ENCODE results near the gene SENP1. TPM values are rescaled to one million over a fixed set of nuclear protein-coding genes. Genes with fewer than 3 reads are reported as not detected.

The SENP1 gene
- total RNA-seq, 2 donors from 2014 or later, result 7.2 to 10.7 TPM

- intact Hi-C loops (cut with DNase I), result no loop called here
- ATAC-seq (no peak), DNase-seq (no peak)
Observed at GRCh38 chr12:48045061-48045846, 60.6 kb downstream of the SENP1 start.

- intact Hi-C loops (cut with DNase I), result no loop called here
- no peak for DNase-seq
- no peak for ATAC-seq
Observed at GRCh38 chr12:48044396-48044795, 61.5 kb downstream of the SENP1 start.

GRCh38 chr12:48043771-48044170 is 62.1 kb downstream of the SENP1 start:
- intact Hi-C loops (cut with DNase I), result no loop called here
- DNase-seq (no peak), ATAC-seq (no peak)

- intact Hi-C loops (cut with DNase I), result no loop called here
- ATAC-seq, result no peak
- DNase-seq, result no peak
Observed at GRCh38 chr12:48041591-48042423, 64.1 kb downstream of the SENP1 start.

DNA sequence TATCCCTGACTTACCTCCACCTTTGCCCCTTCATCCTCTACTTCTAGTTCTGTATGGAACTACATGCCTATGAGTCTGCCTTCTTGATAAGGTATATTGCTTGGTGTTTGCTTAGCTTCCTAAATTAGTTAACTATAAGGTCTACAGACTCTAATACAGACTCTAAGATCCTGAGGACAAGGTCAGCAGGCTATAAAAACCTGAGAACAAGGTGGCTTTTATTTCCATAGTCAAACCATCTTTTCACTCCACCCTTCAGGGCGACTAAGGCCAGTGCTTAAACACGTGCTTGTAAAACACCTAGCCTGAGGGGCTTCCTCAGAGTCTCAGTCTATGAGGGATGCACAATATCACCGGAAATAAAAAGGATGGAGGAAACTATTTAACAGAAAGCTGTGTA is 65.5 kb downstream of the SENP1 start:
- ATAC-seq, result no peak
- DNase-seq, result no peak
- intact Hi-C loops (cut with DNase I), result no loop called here

- DNase-seq, result no peak
- intact Hi-C loops (cut with DNase I), result no loop called here
- no peak for ATAC-seq
Observed at GRCh38 chr12:48039151-48039550, 66.7 kb downstream of the SENP1 start.

DNA sequence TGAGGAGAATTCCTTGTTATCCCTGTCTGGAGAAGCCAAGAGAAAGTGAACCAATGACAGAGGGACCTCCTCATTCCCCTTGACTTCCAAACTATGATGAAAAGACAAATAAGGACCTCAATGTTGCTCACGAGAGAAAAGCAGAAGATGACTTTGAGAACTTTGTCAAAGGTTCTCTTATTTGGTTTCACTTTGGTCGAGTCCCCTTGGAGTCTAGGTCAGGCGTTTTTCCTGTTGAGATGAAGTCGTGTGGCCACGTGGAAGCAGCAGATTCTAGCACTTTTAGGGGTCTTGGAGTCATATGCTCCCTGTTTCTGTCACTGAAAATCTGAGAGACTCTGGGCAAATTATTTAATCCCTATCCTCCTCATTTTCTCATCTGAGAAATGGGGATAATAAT is 67.8 kb downstream of the SENP1 start:
- no peak for DNase-seq
- ATAC-seq, result no peak
- intact Hi-C loops (cut with DNase I), result no loop called here

DNA sequence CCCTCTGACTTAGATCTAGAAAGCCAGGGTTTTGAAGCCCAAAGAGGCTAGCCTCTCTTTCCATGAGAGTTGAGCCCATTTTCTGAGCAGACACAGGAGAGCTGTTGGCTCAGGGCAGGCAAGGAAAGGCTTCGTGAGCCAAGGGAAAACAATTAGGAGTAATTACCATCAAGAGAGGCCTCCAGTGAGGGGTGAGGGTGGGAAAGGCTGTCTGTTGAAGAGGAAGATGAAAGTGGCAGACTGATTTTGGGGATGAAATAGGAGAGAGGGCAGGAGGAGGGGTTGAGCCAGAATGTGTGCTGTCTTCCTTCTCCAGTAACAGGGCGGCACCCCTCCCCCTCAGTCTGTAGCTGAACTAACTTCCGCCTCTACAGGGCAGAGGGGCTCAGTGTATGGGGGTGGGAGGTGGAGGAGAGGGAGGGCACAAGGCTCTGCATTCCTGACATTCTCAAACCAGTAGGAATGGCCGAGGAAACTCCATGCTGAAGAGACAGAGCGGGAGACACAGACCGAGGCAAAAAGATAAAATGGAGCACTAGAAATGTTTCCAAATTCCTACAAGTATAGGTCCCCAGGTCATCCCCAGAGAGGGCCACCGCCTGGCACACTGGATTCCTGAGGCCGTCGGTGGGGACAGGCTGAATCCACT is 68.5 kb downstream of the SENP1 start:
- DNase-seq, result no peak
- peak in 1 of 2 donors; percentile 41 for ATAC-seq
- intact Hi-C loops (cut with DNase I), result no loop called here

GRCh38 chr12:48036818-48037217 is 69.1 kb downstream of the SENP1 start:
- DNase-seq (no peak), ATAC-seq (no peak)
- intact Hi-C loops (cut with DNase I), result no loop called here

DNA sequence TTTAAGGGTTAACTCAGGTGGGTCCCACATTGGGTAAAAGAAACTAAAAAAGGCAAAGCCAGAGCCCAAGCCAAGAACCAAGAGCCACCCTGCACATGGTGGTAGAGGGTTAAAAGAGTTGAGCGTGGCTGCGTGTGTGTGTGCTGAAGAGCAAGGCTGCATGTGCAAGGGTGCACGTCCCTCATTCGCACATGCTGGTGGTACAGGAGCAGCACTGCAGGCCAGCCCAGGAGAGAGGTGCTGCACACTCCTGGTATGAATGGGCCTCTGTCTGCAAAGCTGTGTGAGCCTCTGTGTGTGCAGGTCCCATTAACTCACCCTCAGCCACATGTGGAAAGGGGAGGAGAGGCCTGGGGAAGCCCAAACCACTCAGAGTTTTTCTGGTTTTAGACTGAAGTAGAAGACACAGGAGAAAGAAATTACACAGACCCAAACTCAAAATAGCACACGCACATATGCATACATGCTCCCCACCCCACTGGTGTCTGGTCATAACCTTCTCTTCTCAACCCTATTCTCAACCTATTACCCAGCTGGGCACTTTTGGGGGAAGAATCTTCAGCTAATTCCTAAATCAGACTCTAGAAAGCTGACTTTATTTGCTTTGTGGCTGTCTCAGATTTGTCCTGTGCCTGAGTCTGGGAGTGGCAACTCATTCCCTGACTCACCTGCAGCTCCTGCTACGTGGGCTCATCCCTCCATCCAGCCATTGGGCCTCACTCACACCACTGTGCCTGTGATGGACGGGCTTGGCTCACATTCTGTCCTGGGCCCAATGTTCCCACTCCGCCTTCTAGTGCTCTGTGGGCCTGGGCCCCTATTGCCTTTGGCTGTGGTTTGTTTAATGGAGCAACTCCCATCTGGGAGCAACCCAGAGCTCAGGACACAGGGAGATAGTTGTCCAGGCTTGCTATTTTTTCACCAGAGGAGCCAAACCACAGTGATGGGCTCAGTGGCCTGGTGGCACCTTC is 70.8 kb downstream of the SENP1 start:
- intact Hi-C loops (cut with DNase I), result no loop called here
- ATAC-seq (no peak), DNase-seq (no peak)

- intact Hi-C loops (cut with DNase I), result no loop called here
- DNase-seq, result no peak
- no peak for ATAC-seq
Observed at GRCh38 chr12:48033451-48033850, 72.4 kb downstream of the SENP1 start.

DNA sequence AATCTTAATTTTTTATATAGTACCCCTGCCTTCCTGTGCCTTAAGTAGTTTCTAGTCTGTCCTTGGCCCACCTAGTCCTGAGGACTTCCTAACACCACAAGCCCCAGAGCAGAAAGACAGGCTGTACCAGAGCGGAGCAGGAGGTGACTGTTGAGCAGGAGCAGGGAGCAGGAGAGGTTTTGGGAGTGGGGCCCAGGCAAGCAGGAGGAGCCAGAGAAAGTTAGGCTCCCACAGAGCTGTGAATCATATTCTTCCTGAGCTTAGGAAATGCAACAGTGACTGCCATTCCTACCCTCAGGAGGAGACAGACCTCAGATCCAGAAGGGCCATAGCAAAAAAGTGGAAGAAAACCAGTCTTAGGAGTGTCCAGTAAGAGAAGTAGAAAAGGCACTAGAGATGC is 73.3 kb downstream of the SENP1 start:
- intact Hi-C loops (cut with DNase I), result no loop called here
- DNase-seq (no peak), ATAC-seq (no peak)

GRCh38 chr12:48031135-48031960 is 74.5 kb downstream of the SENP1 start:
- intact Hi-C loops (cut with DNase I), result no loop called here
- DNase-seq (no peak), ATAC-seq (no peak)

DNA sequence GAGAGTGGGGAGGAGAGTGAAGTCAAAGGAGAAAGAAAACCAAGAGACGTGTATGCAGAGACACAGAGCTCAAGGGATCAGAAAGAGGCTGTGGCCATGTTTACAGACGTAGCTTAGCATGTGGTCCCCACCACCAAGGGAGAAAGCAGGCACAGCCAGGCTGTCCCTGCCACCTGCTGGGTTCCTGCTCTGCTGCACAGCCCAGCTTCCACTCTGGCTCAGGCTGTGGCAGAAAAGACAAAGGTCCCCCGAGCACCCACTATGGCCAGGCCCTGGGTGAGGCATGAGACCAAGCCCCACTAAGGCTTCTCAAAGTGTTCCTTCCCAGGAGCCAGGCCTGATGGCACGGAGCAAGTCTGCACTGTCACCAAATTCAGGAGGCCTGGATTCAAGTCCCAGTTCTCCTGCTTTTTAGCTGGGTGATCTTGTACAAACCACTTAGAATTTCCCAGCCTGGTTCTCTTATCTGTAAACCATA is 75.7 kb downstream of the SENP1 start:
- DNase-seq (no peak), ATAC-seq (no peak)
- intact Hi-C loops (cut with DNase I), result no loop called here

DNA sequence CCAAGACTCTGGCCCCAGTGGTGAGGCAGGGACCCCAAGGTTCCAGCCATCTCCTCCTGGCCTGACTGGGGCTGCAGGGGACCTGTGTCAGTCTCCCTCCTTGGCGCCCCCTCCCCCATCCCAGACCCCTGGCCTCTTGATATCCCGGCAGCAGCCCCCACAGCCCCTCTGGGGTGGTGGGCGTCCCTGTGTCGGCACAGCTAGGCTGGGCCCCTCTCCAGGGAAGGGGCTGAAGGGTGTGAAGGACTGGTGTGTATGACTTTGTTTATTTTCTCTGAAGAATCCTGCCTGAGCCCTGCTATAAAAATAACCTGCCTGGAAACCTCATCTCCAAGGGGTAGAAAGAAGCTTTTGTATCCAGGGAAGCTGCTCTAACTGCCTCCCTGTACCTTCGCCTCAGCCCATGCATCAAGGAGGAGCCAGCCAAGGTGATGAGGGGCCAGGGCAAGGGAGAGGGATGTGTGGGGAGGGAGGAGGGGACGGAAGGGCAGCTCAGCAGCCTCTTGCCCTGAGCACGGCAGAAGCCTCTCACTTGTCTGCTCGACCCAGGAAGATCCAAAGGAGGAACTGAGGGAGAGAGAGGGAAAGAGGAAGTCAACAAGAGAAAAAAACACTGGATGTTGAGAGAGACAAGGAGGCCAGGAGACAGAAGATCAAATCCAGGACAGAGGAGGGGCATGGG is 76.2 kb downstream of the SENP1 start:
- ATAC-seq (no peak), DNase-seq (no peak)
- intact Hi-C loops (cut with DNase I), result no loop called here

DNA sequence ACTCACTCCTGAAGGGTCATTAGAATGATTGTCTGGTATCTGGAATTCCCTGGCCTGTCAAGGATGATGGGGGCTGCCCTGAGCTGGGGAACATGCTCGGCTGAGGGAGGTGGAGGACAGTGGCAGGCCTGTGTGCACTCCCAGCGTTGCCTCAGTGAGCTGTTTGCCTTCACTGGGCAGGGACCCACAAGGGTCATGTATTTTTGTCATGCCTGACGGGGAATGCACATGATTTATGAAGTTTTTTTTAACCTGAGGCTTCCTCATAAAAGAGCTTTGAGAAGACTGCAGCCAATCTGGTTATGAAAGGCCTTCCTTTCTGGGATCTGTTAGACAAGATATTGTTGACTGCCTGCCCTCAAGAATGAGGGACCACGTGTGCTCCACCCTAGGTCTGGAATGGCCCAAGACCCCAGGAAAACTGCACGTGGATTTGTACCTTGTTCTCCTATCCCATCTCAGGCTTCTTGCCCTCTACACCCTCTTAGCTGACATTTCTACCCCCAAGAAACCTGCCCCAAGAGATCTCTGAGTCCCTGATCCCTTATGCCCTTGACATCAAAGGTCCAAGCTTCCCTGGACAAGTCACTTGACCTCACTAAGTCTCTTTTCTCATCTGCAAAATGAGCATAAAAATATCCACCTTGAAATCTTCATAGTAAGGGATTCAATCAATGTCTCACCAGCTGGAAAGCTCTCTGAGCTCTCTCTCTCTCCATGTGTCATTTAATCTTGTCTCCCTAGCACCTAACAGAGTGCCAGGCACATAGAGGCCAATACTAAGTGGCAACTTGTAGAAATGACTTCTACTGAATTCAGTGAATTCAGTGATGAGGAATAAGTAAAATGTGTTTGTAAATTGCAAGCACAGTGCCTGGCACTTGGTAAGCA is 77.1 kb downstream of the SENP1 start:
- intact Hi-C loops (cut with DNase I), result no loop called here
- no peak for DNase-seq
- no peak for ATAC-seq

All from left cardiac atrium (tissue), 4 donors.